WTC11 (cell line): ENCODE measurements around the gene UGT1A10.

ENCODE experiments used
- IRF2 ChIP-seq: sonication (generic); formaldehyde crosslinking; IDR thresholded peaks from 2 replicates; pipeline ENCODE4 v1.8.0; 2022; ENCODE audit warnings: low read depth, missing genetic modification reagents, borderline replicate concordance
- ZNF121 ChIP-seq: sonication (generic); formaldehyde crosslinking; IDR thresholded peaks from 2 replicates; pipeline ENCODE4 v1.8.0; 2023; ENCODE audit warnings: missing genetic modification reagents
- TF ChIP-seq, protein P1 (sequence below): sonication (generic); formaldehyde crosslinking; conservative IDR thresholded peaks from 2 replicates; pipeline ENCODE4 v1.8.1; 2022; ENCODE audit warnings: mild to moderate bottlenecking, missing genetic modification reagents
- TF ChIP-seq, protein P2 (sequence below): fragments of 200-600 bp; IDR thresholded peaks from 2 replicates; pipeline ENCODE4 v1.8.0; 2022; ENCODE audit warnings: antibody characterized with exemption

DNA sequence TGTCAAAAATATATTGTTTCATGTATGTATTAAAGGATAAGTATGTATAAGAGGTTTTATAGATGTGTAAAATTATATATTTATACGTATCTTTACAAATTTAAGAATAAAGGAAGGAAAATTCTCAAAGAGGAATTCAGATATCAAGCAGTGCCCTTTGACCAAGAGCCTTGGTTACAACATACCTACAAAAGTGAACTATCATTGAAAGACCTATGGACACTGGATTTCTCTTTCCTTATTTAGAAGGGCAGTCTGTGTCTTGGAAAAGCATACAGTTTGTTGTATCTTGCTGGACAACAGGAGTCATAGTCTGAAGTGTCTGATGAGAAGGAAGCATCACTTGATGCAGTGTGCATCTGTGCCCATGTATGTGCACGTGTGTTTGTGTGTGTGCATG lies 47.8 kb upstream of the UGT1A10 start:
- TF ChIP-seq IRF2 (no peak), ZNF121 (CRISPR knock-in tag) (no peak)
- TF ChIP-seq, protein P1, sequence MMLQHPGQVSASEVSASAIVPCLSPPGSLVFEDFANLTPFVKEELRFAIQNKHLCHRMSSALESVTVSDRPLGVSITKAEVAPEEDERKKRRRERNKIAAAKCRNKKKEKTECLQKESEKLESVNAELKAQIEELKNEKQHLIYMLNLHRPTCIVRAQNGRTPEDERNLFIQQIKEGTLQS (CRISPR knock-in tag): no peak
- TF ChIP-seq, protein P2, sequence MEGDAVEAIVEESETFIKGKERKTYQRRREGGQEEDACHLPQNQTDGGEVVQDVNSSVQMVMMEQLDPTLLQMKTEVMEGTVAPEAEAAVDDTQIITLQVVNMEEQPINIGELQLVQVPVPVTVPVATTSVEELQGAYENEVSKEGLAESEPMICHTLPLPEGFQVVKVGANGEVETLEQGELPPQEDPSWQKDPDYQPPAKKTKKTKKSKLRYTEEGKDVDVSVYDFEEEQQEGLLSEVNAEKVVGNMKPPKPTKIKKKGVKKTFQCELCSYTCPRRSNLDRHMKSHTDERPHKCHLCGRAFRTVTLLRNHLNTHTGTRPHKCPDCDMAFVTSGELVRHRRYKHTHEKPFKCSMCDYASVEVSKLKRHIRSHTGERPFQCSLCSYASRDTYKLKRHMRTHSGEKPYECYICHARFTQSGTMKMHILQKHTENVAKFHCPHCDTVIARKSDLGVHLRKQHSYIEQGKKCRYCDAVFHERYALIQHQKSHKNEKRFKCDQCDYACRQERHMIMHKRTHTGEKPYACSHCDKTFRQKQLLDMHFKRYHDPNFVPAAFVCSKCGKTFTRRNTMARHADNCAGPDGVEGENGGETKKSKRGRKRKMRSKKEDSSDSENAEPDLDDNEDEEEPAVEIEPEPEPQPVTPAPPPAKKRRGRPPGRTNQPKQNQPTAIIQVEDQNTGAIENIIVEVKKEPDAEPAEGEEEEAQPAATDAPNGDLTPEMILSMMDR: no peak
